Medulla oblongata (tissue), 1 donor: ENCODE data around the gene ARL16.
A peak's percentile ranks its signal among the peaks of the same experiment; 100 is the strongest.

ENCODE experiments used
- DNase-seq: peaks from one replicate; pipeline ENCODE4 v3.0.0-alpha.2; 2015; ENCODE audit errors: extremely low spot score

Gene ARL16, protein sequence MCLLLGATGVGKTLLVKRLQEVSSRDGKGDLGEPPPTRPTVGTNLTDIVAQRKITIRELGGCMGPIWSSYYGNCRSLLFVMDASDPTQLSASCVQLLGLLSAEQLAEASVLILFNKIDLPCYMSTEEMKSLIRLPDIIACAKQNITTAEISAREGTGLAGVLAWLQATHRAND

DNA sequence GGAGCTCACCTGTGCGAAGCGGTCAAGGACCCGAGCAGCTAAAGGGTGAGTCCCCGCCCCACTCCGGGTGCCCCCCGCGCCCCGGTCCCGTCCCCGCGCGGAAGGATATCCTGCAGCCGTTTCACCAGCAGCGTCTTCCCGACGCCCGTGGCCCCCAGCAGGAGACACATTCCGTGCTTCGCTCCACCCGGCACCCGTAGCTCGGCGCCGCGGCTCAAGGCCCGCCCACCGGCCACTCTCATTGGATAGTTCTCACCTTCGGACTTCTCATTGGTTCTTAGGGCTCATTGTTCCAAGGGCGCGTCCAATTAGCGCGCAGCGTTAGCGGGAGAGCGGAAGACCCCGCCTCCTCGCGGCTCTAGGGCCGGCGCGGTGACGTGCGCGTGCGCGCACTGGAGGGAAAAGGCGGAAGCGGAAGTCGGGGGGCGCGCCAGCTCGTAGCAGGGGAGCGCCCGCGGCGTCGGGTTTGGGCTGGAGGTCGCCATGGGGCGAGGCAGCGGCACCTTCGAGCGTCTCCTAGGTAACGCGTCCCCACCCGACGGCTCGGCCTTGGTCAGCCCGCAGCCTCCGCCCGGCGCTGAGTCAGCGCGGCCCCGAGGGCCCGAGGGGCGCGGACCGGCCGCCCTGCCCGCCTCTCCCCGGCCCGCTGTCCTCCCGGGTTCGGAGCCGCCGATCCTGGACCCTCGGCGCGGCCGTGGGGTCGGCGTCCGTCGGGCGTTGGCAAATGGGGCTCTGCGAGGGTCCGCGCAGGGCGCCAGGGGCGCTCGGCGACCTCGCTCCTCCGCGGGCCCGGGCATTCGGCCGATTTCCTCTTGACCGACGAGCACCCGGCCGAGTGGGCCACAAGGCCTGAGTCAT is at the start of gene ARL16, which contains the start of gene HGS:
Gene ARL16 (minus strand): TSS at position 214 of the 858 bp plus-strand sequence. CDS start 44 bp downstream, at position 170.
Gene HGS (plus strand): TSS at position 428 of the 858 bp plus-strand sequence. CDS start 56 bp downstream, at position 484.
- DNase-seq: peak; percentile 99

DNA sequence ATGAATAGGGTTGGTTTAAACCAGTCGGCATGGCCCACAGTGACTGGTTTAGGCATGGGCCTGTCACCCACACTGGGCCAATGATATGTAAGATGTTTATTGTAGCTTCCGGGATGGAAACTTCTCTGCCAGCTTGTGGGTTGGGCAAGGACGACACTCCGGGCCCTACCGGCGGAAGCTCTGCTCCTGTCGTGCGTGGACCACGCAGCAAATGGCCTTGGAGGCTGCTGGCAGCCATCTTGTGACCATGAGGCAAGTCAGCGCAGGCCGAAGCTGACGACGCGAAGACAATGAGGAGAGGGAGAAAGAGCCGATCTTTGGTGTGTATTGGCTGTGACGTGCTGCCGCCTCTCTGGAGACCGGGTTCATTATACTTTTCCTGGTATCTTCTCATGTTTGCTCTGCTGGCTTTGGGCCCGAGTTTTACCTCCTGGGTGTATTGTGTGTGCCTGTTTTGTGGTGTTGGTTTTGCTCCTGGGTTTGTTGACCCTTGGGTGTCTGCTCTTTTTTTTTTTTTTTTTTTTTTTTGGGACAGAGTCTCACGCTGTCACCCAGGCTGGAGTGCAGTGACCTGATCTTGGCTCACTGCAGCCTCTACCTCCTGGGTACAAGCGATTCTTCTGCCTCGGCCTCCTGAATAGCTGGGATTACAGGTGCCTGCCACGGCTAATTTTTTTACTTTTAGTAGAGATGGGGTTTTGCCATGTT is 43.9 kb upstream of the ARL16 start:
- DNase-seq: no peak

DNA sequence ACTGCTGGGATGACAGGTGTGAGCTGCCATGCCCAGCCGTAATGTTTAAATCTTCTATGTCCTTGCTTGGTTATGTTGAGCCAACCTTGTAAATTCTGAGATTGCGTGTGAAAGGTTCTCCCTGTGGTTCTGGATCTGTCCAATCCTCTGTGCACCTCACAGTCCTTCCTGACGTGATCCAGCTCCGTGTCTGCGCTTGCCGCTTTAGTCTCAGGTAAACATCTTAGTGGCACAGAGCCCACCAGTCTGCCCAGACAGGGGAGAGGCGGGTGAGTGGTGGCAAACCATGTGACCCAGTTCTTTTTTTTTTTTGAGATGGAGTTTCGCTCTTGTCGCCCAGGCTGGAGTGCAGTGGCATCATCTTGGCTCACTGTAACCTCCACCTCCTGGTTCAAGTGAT is 42.4 kb upstream of the ARL16 start:
- DNase-seq: no peak

DNA sequence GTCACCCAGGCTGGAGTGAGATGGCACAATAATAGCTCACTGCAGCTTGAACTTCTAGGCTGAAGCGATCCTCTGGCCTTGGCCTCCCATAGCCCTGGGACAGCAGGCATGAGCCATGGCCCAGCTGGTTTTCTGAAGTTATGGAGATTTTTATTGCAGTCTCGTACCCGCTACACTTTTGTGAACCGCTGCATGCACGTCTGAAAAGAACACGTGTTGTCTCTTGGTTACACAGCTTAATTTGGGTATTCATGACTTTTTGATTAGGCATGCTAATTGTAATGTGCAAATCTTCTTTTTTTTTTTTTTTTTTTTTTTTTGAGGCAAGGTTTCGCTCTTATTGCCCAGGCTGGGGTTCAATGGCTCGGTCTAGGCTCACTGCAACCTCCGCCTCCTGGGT is 41.8 kb upstream of the ARL16 start:
- no peak for DNase-seq

DNA sequence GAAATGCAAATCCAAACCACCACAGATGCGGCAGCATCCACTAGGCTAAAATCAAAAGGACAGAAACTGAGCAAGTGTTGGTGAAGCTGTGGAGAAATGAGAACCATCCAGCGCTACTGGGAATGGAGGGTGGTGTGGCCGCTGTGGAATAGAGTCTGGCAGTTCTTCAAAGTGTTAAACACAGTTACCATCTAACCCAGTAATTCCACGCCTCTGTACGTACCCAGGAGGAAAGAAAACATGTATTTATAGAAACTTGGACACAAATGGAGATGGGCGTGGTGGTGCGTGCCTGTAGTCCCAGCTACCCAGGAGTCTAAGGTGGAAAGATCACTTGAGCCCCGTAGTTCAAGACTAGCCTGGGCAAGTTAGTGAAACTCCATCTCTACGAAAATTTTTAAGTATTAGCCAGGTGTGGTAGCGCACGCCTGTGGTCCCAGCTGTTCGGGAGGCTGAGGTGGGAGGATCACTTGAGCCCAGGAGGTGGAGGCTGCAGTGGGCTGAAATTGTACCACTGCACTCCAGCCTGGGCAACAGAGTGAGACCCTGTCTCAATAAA is 40.1 kb upstream of the ARL16 start:
- DNase-seq: no peak

DNA sequence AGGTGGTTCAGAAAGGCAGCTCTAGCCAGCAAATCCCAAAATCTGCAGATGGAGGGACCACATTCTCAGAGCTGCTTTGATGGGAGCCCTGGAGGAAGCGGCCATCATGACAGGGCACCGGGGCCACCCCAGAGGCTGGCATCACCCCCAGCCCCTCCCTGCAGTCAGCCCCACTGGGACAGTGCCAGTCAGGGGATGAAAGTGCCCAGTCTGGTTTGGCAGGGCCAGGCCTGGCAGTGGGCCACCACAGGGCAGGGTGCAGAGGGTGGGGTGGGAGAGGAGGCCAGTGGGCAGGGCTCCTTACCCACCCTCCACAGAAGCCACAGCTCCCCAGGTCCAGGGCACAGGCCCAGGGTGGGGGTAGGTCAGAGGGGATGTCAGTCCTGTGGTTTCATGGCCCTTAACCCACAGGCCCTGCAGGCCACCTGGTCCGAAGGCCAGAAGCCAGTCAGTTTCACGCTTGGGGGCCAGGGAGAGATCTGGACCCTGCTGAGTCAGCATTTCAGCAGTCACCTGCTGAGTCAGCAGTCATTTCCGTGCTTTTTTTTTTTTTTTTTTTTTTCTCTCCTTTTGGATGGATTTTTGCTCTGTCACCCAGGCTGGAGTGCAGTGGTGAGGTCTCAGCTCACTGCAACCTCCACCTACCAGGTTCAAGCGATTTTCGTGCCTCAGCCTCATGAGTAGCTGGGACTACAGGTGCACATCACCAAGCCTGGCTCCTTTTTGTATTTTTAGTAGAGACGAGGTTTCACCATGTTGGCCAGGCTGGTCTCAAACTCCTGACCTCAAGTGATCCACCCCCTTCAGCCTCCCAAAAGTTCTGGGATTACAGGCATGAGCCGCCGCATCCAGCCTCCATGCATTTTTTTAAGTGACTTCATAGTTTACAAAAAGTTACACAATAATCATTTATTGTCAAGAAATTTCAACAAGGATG is 38.9 kb upstream of the ARL16 start:
- DNase-seq: peak; percentile 45

DNA sequence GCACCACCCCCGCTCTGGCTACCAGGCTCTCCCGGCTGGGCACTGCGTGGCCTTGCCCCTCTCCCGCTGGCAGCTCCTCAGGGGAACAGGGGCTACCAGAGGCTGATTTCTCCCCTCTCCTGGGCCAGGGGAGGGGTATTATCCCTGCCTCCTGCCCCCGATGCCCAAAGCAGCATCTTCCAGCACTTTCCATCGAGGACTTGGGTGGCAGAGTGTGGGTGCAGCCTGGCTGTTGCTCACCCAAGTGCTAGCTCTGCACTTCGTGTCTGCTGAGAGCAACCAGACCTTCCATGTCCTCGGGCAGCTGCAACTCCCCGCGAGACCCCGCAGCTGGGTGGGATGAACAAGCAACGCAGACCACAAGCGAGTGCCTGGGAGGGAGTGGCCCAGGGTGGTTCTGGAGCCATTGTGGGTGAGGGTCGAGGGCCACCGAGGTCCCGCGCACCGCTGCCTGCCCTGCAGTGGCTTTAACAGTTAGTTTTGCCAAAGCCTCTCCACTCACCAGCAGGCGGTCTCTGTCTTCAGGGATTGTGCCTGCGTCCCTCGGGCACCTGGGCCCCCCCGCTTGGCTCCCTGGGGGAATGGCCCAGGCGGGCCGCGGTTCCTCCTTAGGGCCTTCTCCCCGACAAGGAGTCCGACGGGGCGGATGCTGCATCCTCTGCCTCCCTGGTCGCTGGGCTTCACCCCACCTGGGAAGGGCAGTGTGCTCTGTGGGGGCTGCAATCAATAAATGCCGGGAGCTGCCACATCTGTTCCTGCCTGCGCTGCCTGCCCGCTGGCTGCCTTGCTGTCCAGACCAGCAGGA is 36.9 kb upstream of the ARL16 start:
- DNase-seq: no peak

DNA sequence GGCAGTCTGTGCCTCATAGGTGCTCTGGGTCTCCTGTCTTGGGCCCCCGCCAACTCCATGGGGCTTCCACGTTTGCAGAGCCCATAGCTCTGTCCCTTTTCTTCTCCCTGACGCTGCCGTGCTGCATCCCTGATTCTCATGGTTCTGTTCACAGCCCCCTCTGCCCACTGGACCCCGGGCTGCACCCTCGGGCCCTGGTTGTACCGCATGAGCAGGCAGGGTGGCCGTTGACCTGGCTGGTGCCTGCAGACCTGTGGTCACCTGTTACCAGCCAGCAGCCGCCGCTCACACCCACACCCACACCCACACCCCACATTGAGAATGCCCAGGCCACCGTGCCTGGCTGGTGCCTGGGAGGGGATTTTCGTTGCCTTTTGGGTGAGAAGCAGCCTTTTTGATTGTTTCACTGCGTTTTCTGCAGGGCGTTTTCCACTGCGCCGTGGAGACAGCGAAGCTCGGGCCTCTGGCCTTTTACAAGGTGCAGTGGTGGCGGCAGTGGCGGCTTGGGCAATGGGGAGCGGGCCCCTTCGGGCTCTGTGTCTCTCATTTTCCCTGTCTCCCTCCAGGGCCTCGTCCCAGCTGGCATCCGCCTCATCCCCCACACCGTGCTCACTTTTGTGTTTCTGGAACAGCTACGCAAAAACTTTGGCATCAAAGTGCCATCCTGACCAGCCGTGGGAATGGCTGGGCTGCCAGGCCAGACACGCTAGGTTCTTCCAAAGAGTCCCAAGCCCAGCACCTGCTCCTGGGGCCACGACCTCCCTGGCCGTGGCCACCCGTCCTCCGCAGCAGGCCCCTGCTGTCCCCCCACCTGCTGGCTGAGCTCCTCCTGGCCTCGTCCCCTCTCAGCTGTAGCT is 36.0 kb upstream of the ARL16 start:
- no peak for DNase-seq

DNA sequence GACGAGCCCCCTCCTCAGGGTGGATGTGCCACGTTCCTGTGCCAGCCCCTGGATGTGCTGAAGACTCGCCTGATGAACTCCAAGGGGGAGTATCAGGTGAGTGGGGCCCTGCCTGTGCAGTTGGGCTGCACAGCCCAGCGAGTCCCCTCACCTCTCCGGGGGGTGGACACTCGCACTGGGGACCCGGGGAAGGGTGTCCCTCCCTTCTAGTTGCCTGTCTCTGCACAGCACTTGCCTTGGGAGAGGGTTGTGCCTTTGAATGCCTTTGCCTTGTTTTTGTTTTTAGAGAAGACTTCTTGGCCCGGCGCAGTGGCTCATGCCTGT is 34.1 kb upstream of the ARL16 start:
- no peak for DNase-seq

DNA sequence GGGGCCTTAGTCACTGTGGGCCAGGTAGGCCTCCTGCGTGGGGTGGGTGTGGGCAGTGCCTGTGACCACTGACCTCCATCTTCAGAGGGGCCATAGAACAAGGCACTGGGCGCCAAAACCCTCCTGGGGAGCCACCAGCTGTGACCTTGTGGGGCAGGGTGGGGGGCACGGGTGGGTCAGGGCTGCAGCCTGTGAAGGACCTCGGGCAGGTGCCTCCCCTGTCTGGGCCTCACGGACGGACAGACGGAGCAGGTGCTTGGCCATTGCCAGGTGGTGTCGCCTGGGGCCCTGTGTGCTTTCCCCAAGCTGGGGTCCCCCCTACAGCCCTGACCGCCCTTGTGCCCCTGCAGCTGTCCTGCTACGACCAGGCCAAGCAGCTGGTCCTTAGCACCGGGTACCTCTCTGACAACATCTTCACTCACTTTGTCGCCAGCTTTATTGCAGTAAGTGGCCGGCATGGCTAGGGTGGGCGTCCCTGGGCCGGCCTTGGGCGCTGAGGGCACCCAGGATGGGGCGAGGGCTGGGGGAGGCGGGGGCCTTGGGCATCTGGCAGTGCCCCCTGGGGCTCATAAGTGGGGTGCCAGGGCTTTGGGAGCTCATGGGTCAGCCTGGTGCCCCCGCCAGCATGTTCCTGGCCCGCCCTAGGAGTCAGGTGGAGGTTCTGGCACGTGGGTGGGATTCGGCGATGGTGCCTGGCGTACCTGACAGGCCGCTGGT is 33.6 kb upstream of the ARL16 start:
- no peak for DNase-seq

DNA sequence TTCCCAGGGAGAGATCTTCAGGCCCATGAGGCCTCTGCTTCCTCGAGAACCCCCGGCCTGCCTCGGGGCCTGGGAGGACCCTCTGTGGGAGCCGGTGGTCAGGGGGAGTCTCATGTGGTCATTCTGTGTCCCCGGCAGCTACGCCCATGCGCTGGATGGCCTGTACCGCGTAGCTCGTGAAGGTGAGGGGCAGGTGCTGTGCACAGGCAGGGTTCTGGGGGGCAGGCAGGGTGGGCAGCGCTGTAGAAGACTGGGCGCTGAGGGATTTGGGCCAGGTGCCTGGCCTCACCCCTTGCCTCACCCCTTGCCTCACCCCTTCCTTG is 33.0 kb upstream of the ARL16 start:
- DNase-seq: no peak

DNA sequence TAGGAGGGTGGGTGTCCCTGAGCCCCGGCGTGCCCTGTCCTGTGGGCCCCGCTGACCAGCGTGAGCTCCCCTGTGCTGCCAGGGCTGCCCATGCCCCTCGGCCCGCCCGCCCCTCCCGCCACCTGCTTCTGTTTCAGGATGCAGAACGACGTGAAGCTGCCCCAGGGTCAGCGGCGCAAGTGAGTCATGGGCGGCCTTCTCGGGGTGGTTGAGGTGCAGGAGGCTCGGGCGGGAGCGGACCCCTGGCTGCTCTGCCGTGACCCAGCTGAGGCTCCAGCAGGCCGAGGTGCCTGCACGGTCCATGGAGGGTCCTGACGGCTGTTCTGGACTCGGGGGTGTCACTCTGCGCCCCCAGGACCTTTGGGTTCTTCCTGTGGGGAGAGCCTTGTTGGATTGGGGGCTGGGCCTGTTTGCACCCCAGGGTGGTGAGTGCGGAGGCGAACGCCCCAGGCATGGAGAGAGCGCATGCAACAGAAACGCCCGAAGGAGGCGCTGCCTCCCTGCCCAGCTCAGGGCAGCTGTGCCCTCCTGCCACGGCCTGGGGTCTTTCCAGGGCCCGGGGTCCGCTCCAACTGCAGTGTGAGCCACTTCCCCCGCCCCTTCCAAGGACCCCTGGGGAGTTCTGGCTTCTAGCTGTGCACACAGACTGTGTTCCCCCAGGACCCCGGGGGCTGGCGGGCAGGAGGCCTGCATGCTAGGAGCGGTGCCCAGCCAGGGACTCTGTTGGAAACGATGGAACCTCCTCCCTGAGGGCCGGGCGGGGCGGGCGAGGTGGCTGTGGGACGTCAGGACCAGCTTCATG is 32.5 kb upstream of the ARL16 start:
- DNase-seq: no peak

DNA sequence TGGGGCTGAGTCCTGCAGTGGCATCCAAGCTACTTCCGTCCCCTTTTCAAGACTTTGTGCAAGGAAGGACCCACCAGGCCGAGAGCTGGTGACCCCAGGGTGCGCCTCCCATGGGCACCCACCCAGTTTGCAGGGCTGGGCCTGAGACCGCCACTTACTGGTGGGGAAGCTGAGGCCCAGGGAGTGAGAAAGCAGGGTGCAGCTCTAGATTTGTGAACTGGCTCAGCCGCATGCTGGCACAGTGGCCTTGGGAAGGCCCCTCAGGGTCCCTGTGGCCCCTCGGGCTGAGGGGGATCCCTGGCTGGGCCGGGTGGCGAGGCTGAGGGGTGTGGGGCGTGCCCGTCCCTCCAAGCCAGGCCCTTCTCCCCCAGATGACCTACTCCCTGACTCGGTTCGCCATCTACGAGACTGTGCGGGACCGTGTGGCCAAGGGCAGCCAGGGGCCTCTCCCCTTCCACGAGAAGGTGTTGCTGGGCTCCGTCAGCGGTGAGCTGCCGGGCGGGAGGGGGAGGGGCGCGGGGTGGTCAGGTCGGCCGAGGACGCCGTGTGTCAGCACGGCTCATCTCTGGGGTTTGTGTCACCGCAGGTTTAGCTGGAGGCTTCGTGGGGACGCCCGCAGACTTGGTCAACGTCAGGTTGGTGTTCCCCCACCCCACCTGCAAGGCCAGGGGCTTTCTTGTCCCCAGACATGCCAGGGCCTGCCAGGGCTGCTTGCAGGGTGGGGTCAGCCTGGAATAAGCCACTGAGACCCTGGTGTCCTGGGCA is 31.7 kb upstream of the ARL16 start:
- no peak for DNase-seq

DNA sequence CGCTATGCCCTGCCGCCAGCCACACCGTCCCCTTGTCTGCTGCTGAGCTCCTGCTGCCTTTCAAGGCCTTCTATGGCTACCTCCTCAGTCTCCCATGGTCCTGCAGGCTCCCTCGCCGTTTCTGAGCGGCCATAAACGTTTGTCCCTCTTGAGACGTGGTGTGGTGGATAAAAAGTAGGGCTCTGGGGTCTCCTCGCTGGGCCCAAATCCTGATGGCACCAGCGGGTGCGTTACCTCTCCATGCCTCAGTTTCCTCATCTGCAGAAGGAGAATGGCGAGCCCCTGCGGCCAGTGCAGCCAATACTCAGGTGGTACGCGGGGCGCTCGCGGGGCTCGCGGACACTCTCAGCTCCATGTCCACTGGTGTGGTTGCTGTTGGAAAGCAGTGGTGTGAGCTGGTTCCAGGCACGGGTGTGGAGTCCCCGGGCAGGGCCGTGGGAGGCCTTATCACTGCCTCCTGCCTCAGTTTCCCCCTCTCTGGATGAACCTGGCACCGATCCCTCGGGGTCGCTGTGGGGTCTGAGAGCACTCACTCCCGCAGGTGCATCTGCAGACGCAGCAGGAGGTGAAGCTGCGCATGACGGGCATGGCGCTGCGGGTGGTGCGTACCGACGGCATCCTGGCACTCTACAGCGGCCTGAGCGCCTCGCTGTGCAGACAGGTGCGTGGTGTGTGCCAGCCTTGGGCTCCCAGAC is 31.0 kb upstream of the ARL16 start:
- no peak for DNase-seq

DNA sequence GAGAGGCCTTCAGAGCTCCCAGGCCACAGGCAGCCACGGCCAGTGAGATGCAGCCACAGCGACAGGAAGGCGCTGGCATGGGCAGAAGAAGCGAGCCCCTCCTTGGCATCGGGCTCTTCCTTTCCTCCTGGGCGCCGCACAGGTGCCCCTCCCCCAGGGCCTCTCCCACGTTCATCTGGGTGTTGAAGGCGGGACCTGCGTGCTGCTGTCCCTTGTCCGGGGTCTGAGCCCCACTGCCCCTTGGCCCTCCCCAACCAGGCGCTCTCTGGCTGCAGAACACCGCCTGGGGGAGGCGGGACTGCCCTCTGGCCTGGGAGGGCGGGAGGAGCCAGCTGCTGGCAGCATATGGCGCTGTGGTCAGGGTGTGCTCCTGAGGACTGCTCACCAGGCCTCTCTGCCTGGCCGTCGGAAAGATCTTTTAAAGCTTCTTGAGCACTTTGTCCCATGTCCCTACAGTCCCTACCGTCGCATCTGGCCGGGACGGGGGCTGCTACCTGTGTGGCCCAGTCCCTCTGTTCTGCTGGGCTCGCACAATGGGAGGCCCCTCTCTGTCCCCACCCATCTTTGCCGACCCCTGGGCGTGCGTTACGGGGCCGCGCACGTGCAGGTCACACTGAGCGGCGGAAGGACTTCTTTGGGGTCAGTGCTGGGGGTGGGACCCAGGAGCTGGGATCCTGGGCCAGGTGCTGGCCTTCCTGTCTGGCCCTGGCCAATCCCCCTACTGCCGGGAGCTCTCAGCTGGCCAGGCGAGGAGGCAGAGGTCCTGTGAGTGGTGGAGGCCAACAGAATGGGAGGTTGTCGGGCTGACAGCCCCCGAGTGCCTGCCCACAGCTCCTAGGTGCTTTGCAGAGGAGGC is 30.2 kb upstream of the ARL16 start:
- no peak for DNase-seq

DNA sequence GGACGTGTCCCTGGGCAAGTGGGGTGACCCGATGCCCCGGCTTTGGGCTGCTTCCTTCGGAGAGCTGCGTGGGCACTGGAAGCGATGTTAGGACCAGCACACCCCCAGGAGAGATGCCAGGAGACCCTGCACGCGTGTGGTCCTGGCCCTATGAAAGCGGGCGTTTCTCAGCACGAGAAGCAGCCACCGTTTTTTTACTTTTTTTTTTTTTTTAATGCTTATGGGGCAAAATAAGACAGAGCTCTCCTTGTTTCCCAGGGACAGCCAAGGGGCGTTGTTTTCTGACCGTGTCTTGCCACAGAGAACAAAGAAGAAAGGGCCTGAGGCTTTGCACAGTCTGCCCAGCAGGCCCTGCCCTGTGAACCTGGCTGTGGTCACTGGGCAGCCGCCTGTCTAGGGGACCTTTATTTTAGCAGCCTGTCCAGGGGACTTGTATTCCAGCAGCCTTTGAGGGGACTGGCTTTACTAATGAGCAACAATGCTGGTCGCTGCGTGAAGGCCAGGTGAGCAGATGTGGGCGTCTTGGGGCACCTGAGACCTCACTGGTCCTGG is 29.5 kb upstream of the ARL16 start:
- peak; percentile 50 for DNase-seq
